Heart right ventricle (tissue), 16 donors: ENCODE results near the gene ORC5. TPM values are rescaled to one million over a fixed set of nuclear protein-coding genes. Genes with fewer than 3 reads are reported as not detected.

Source experiments
- ATAC-seq, 8 donors: fragments of 200-7000 bp; cut with Tn5 transposase; one replicate each; pipeline ENCODE4 v1.9.1; 2020; ENCODE audit warnings: mild to moderate bottlenecking in 8 of 8, moderate library complexity in 8 of 8, moderate number of reproducible peaks in 1 of 8
- DNase-seq, 2 donors: peaks; one replicate each; pipeline ENCODE4 v3.0.0-alpha.2; 2020
- H3K27ac ChIP-seq, 10 donors: fragments of 200-600 bp; sonication (generic) in 2 of 10; one replicate each; pipeline versions ENCODE4 v1.5.0 to v1.8.0; 2020 to 2022; ENCODE audit warnings: mild to moderate bottlenecking in 3 of 10
- H3K27me3 ChIP-seq, 7 donors: fragments of 200-600 bp; one replicate each; pipeline ENCODE4 v1.8.0; 2021 to 2022; ENCODE audit warnings: mild to moderate bottlenecking in 2 of 7
- H3K36me3 ChIP-seq, 9 donors: fragments of 200-600 bp; sonication (generic) in 1 of 9; one replicate each; pipeline versions ENCODE4 v1.5.0 to v1.8.0; 2020 to 2022; ENCODE audit warnings: mild to moderate bottlenecking in 2 of 9
- H3K4me1 ChIP-seq, 9 donors: fragments of 200-600 bp; sonication (generic) in 1 of 9; one replicate each; pipeline versions ENCODE4 v1.5.0 to v1.8.0; 2020 to 2022; ENCODE audit warnings: mild to moderate bottlenecking in 4 of 9
- H3K4me3 ChIP-seq, 10 donors: fragments of 200-600 bp; sonication (generic) in 2 of 10; one replicate each; pipeline versions ENCODE4 v1.5.0 to v1.8.0; 2020 to 2022; ENCODE audit warnings: mild to moderate bottlenecking in 7 of 10, moderate library complexity in 2 of 10
- H3K9me3 ChIP-seq, 11 donors: fragments of 200-600 bp in 10 of 11; sonication (generic) in 2 of 11; one replicate each; pipeline versions ENCODE4 v1.5.0 to v1.8.0; 2013 to 2022; ENCODE audit warnings: mild to moderate bottlenecking in 2 of 11, control low read depth in 1 of 11, moderate library complexity in 1 of 11
- CTCF ChIP-seq, 9 donors: fragments of 200-600 bp; sonication (generic) in 2 of 9; IDR thresholded peaks; one replicate each; pipeline versions ENCODE4 v1.5.0 to v1.8.0; 2021 to 2022; ENCODE audit warnings: antibody characterized with exemption in 9 of 9, mild to moderate bottlenecking in 5 of 9, moderate library complexity in 1 of 9
- WGBS, 2 donors: extraction: QIAGEN DNeasy Blood & Tissue Kit; methylation state at CpG; one replicate each; pipeline ENCODE4 v1.1.7; 2013; ENCODE audit warnings: inconsistent platforms in 1 of 2; 5-methylcytosine and 5-hydroxymethylcytosine counted together
- intact Hi-C, 10 donors: fragments of 100-400 bp; cut with DNase I; formaldehyde crosslinking; loops; one replicate each; pipeline versions ENCODE4 v1.11.1 to v1.14.2; 2022
- polyA plus RNA-seq, 2 donors: library from polyadenylated mRNA; stranded (reverse); fragments of 200-250 nt; gene quantifications; one replicate each; pipeline ENCODE4 v1.2.3, GENCODE V29; 2013
- total RNA-seq, 10 donors: library from RNA; stranded (reverse); fragmentation: NEBNext Ultra II Directional in 3 of 10; extraction: Animal tissue kit (Norgen Biotek cat#: 25700) in 3 of 10; gene quantifications; one replicate each; pipeline versions ENCODE4 v1.2.1 to v1.2.4, GENCODE V29; 2021 to 2023
- donor health status: Arrhythmogenic right ventricular cardiomyopathy.
- donor health status: ischemic (EF 13 %, LVEDD 7.1; RV severe dilation, severe dysfunction).
- donor health status: healthy with polysubstance abuse.
- donor health status: DM: no; HTN: yes; CAD: no.
- donor health status: DM: no; HTN: no; CAD: no.
- donor health status: ischemic (EF 25% LVEDD 6.9; RV normal size, moderate dysfunction).
- donor health status: ischemic (EF 25% LVEDD 5.7; RV mildly dilated, moderate dysfunction).
- donor health status: healthy.
- donor health status: DM: yes; HTN: yes; CAD: no.
- donor health status: Ischemic cardiomyopathy.
- donor health status: ischemic (EF 35%, LVEDD 5.7; RV mildly dilated, moderate dysfunction).
- donor health status: nonischemic (EF 11% LVEDD 7.7; RV severe dilation, severe dysfunction).
- donor health status: DM: yes; HTN: yes; CAD: no.
- donor health status: PGD.
- donor health status: ischemic (EF 29% LVEDD 5.4; RV normal size, mild dysfunction).
- donor health status: nonischemic (EF 23%, LVEDD 6.1; RV moderate dilation, normal function).

The ORC5 gene
- total and polyA plus RNA-seq, 12 donors, result 3.2 to 12.0 (median 6.9) TPM

DNA sequence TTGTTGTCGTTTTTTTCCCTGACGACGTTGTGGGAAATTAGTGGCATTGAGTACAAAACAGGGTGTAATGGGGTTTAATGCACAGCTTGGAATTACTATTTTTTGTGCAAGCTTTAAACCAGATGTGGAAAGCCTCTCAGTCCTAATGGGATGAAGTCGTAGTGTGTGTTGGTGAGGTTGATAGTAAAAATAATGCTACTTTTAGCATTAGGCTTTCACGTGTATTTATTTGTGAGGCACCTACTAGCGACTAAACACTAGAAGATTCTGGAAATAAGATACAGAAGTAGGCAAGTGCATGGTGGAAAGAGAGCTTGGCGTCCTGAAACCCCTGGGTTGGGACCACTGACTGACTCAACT, 588 bp upstream of the ORC5 start:
- Histone ChIP-seq H3K27ac (peak overlapping the region in 9 of 10 donors; percentile 19 to 90 (median 85)), H3K4me1 (peaks cover 2 to 32% (median 22%) of the 10 kb centered on the region in 9 donors), H3K4me3 (peak overlapping the region; percentile 29 to 92 (median 76)), H3K9me3 (no peaks in the 10 kb centered on the region), H3K27me3 (no peaks in the 10 kb centered on the region), H3K36me3 (peaks cover 0 to 8% (median 3%) of the 10 kb centered on the region in 9 donors)
- intact Hi-C loops, result no loop called here
- 27% methylated on average over 7 of the region's 7 CpGs for WGBS, 2 donors
- DNase-seq (no peak), ATAC-seq (peak in 1 of 8 donors; percentile 2)
- no peak for TF ChIP-seq CTCF (IDR thresholded peaks at IDR 0.05)

DNA sequence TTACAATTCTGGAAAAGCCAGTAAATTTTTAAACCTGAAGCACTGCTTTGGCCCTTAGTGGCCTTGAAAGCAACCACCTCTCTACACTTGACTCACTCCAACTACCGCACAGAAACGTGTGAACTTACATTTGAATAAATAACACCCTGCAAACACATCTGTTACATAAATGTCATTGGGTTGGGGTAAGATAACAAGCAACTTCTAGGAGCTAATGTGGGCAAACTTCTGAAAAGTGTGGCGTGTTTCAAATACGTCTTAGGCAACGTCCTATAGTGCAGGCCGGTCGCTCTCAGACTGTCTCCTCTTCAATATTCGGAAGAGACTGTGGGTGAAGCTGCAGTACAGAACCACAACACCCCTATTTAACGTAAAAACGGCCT, 474 bp downstream of the ORC5 start:
- peaks cover 0 to 19% (median 9%) of the 10 kb centered on the region in 9 donors for H3K36me3 ChIP-seq
- H3K27ac ChIP-seq, result peak overlapping the region in 9 of 10 donors; percentile 19 to 90 (median 85)
- no peaks in the 10 kb centered on the region for H3K9me3 ChIP-seq
- TF ChIP-seq CTCF (IDR thresholded peaks at IDR 0.05), result no peak
- peak overlapping the region; percentile 29 to 92 (median 76) for H3K4me3 ChIP-seq
- intact Hi-C loops, result no loop called here
- H3K4me1 ChIP-seq, result peaks cover 2 to 32% (median 22%) of the 10 kb centered on the region in 9 donors
- DNase-seq (no peak), ATAC-seq (peak; percentile 39 to 81 (median 70))
- H3K27me3 ChIP-seq, result no peaks in the 10 kb centered on the region
- WGBS, 2 donors, result 0% methylated on average over 10 of the region's 10 CpGs

GRCh38 chr7:104206841-104207240, 972 bp downstream of the ORC5 start:
- DNase-seq, result no peak
- Histone ChIP-seq H3K27me3 (no peaks in the 10 kb centered on the region), H3K36me3 (peaks cover 0 to 24% (median 11%) of the 10 kb centered on the region in 9 donors), H3K4me3 (peak overlapping the region; percentile 29 to 92 (median 76)), H3K4me1 (peaks cover 2 to 32% (median 22%) of the 10 kb centered on the region in 9 donors), H3K27ac (peak overlapping the region in 6 of 10 donors; percentile 19 to 90 (median 89)), H3K9me3 (no peaks in the 10 kb centered on the region)
- TF ChIP-seq CTCF (IDR thresholded peaks at IDR 0.05), result no peak
- WGBS, 2 donors, result 33 to 37% methylated on average over 6 of the region's 6 CpGs
- intact Hi-C loops, result no loop called here
- no peak for ATAC-seq

DNA sequence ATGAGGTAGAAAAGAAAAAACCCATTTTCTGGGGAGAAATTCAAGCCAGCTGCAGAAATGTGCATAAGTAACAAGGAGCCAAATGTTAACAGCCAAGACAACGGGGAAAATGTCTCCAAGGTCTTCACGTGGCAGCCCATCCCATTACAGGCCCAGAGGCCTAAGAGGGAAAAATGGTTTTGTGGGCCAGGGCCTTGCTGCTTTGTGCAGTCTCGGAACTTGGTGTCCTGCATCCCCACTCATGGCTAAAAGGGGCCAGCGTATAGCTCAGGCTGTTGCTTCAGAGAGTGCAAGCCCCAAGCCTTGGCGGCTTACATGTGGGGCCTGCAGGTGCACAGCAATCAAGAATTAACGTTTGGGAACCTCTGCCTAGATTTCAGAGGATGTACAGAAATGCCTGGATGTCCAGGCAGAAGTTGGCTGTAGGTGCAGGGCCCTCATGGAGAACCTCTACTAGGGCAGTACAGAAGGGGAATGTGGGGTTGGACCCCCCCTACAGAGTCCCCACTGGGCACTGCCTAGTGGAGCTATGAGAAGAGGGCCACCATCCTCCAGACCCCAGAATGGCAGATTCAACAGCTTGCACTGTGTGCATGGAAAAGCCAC, 9.0 kb downstream of the ORC5 start:
- H3K36me3 ChIP-seq, result peaks cover 0 to 100% (median 25%) of the 10 kb centered on the region in 9 donors
- no peak for ATAC-seq

More for the DNA sequence above, 9.0 kb downstream of the ORC5 start:
- intact Hi-C loops, result no loop called here
- no peak for DNase-seq
- no peaks in the 10 kb centered on the region for H3K9me3 ChIP-seq
- TF ChIP-seq CTCF (IDR thresholded peaks at IDR 0.05), result no peak
- no peak overlapping the region for H3K27ac ChIP-seq
- no peaks in the 10 kb centered on the region for H3K27me3 ChIP-seq
- WGBS, 2 donors, result 87 to 90% methylated on average over 6 of the region's 6 CpGs
- H3K4me1 ChIP-seq, result no peaks in the 10 kb centered on the region
- no peak overlapping the region for H3K4me3 ChIP-seq
